ENCODE results near the gene ADRB2.

The ADRB2 gene

GRCh38 chr5:148805326-148806290, 20.8 kb upstream of the ADRB2 start:
- peak in 1 of 2 donors; percentile 44 for DNase-seq (ENCODE audit: low read depth in 2 of 2)

DNA sequence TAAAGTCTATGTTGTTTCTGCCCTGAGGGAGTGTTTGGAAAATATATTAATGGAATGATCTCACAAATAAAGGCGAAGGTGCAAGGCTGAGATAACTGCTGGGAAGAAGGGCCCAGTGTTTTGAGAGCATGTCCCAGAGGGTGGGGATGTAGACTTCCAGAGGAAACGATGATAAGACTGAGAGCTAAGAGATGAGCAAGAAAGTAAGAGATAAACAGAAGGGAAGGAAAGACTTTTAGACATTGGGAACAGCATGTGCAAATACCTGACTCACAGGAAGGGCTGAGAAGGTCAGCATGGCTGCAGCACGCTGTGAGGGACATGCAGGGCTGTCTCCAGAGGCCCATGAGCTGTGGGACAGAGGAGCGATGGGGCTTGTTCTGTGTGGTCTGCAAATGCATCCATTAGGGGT, 19.9 kb upstream of the ADRB2 start:
- no peak for DNase-seq (ENCODE audit: low read depth in 2 of 2)

DNA sequence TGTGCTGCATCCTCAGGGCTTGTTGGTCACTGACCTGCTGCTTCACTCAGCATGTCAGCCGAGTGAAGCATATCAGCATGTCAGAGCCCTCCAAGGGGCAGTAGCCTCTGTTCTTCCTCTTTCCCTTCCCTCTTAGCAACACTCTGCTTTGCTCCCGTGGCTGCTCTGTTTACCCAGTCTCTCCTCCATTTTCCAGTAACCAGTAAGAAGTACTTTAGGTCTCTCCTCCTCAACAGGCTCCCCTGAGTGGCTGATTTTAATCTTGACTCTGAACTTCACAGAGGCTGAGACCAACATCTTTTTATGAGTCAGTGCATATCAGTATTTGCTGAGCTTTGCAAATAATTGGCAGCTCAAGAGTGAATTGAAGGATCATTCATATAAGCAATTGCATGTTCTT, 18.6 kb upstream of the ADRB2 start:
- DNase-seq (ENCODE audit: low read depth in 2 of 2) = no peak

DNA sequence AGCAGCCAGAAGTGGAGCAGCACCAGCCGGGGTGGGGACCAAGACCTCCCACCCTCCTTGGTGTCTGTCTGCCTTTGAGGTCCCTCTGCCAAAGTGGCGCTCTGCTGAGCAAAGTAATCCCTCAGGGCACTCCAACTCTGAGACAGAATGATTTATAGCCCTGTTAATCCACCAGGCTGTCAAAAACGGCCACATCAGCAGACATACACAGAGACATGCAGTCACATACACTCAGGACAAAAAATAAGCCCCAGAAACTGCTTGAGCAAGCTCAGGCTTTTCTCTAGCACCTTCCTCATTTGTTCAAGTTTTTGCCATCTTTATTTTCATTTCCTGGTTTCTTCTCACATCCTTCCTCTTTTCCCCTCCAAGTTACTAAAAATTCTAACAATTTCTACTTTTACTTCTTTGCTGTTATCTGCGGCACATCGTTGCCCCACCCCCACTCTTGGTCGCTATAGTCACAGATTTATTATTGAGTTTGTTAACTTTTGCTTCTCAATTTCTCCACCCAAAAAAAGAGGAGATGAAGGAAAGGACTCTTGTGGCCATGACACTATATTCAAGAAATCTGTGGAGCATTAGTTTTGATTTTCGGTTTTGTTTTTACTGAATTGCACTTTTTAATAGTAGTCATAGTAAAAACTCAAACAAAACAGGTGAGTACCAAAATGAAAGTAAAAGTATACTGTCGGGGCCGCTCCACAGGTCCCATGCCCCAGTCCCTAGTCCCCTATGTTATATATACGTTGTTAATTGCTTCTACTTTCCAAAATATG, 17.4 kb upstream of the ADRB2 start:
- DNase-seq (ENCODE audit: low read depth in 2 of 2) = no peak

- DNase-seq (ENCODE audit: low read depth in 2 of 2) = no peak
Observed at GRCh38 chr5:148809781-148810524, 16.5 kb upstream of the ADRB2 start.

DNA sequence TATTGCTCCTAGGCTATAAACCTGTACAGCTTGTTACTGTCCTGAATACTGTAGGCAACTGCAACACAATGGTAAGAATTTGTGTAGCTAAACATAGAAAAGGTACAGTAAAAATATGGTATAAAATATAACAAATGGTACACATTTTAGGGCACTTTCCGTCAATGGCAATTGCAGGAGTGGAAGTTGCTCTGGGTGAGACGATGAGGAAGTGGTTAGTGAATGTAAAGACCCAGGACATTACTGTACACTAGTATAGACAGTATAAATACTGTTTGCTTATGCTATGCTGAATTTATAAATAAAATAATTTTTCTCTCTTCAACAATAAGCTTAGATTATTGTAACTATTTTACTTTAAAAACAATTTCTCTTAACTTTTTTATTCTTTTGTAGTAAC, 15.6 kb upstream of the ADRB2 start:
- DNase-seq (ENCODE audit: low read depth in 2 of 2) = no peak

DNA sequence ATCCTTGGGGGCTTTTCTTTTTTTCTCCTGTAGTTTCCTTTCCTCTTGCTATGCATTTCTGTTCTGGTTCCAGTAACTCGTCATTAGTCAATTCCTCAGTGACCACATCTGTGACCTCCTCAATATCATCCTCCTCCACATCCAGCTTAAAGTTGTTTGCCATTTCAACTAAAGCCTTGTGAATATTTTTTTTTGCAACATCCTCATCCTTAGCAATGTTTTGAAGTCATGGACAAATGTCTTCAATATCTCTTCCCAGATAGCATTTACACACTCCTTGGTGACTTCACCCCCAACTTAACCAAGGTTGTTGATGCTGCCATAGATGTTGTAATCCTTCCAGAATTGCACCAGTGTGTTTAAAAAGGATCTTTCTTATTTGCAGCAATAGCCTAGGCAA, 14.7 kb upstream of the ADRB2 start:
- no peak for DNase-seq (ENCODE audit: low read depth in 2 of 2)

DNA sequence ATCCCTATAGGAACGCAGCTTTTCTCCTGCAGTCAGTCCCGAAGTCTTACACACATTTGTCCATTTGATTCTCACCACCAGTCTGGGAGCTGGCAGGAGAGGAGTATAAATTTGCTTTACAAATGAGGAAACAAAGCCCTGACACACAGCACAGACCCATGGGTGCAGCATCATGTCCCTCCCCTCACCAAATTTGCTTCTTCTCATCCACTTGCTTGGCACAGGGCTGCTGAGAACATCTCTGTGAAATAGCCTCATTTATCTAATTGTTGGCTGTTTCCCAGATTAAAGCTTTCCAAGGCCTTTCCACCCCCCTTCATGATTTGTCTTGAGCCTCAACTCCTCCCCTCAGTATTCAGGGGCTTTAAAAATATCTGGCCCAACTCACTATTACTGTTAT, 11.3 kb upstream of the ADRB2 start:
- no peak for DNase-seq (ENCODE audit: low read depth in 2 of 2)

DNA sequence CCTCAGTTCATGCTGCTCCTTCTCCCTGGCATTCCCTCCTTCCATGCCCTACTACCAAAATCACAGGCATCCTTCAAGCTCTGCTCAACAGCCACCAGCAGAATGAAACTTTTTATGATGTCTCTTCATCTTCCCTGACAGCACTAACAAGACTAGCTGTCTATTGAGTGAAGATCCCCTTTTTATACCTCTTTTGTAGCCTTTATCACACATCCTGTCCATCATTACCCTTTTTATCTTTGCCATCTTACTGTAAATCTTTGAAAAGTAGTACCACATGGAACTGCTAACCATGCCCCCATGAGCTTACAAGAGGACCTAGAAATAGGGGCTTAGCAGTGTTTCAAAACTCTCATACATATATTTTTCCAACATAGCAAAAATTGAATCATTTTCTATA, 10.8 kb upstream of the ADRB2 start:
- DNase-seq (ENCODE audit: low read depth in 2 of 2) = no peak

GRCh38 chr5:148816357-148816756, 10.1 kb upstream of the ADRB2 start:
- no peak for DNase-seq (ENCODE audit: low read depth in 2 of 2)

DNA sequence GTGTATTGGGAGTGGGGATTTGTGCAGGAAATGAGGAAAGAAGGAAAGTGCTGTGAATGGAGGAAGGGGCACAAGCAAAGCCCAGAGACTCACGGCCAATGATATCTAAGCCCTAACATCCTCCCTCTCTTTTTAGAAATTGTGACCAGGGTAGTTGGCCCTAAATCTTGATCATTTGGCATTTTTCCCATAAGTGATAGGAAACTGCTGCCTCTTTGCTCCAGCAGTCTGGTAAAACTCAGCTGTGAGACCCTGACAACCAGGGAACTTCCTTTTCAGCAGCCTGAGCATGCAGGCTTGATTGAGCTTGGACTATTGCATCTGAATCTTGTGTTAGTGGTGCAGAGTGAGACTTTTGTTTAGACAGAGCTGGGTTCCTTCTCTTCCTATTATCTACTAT, 9.6 kb upstream of the ADRB2 start:
- DNase-seq (ENCODE audit: low read depth in 2 of 2) = no peak

DNA sequence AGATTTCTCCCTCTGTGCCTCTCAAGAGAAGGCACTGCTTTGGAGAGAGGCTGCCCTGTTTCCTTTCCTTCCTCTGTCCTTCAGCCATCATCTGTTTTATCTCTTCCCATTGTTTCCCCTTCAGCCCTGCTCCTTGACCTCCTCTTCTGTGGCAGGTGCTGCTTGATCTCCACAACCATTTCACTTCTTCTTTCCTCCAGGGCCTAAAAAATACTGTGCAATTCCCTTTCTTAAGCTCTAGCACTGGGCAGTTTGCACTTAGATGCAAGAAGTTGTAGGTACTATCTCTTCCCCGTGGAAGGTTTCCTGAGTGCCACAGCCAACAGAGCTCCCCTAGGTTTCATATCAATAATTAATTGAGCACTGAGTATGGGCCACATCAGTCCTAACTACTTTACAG, 8.8 kb upstream of the ADRB2 start:
- no peak for DNase-seq (ENCODE audit: low read depth in 2 of 2)

- DNase-seq (ENCODE audit: low read depth in 2 of 2) = no peak
Observed at GRCh38 chr5:148820461-148821395, 5.7 kb upstream of the ADRB2 start.

DNA sequence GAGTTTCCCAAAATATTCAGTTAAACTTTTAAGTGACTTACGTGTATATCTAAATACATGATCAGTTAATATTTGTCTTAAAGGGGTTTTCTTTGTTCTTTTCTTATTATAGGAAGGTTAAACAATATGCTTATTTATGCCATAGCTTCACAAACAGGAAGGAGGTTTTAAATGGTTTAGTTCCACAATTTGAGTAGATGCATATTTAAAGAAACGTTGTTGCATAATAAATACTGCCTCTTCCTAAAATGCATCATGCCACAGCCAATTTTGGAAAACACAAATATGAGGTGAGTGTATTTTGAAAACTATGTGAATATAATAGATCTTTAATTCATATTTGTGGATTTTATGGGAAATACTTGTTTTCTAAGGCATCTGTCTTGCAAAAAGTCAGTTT, 2.5 kb upstream of the ADRB2 start:
- no peak for DNase-seq (ENCODE audit: low read depth in 2 of 2)

- no peak for DNase-seq (ENCODE audit: low read depth in 2 of 2)
Observed at GRCh38 chr5:148825716-148826052, 727 bp upstream of the ADRB2 start.

GRCh38 chr5:148826739-148827070, 294 bp downstream of the ADRB2 start:
- DNase-seq (ENCODE audit: low read depth in 2 of 2) = no peak

GRCh38 chr5:148827723-148828122, 1.3 kb downstream of the ADRB2 start:
- no peak for DNase-seq (ENCODE audit: low read depth in 2 of 2)

GRCh38 chr5:148828511-148829247, 2.3 kb downstream of the ADRB2 start:
- no peak for DNase-seq (ENCODE audit: low read depth in 2 of 2)

GRCh38 chr5:148829248-148829594, 2.8 kb downstream of the ADRB2 start:
- no peak for DNase-seq (ENCODE audit: low read depth in 2 of 2)

DNA sequence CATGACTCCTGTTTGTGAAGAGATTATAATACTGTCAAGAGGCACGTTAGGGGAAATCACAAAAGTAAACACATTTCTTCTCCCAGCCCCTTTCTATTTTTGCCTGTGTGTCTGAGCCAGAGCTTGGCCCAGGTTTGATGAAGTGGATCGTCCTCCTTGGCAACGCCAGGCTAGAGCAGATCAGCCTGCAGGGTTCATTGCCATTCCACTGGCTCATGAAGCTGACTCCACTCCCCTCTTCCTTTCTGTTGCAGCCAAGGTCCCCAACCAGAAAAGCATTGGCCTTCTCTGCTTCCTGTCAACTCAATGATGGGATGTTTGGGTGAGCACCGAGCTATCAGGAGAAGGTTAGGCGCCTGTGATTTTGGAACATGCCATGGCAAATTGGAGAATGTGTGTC, 3.3 kb downstream of the ADRB2 start:
- DNase-seq (ENCODE audit: low read depth in 2 of 2) = no peak

GRCh38 chr5:148830211-148830610, 3.8 kb downstream of the ADRB2 start:
- no peak for DNase-seq (ENCODE audit: low read depth in 2 of 2)

All from stimulated activated CD8-positive, alpha-beta memory T cell treated with anti-CD3 and anti-CD28 coated beads, Interleukin-15, amount 100 ng/mL, for 48 hours (primary cell).